KBM-7 (cell line): Measurements from ENCODE around the gene NR2E3.

Experiments
- DNase-seq: peaks from one replicate; pipeline ENCODE4 v3.0.0-alpha.2; 2015
- in situ Hi-C: fragments of 300-500 bp; cut with MboI; formaldehyde crosslinking; loops from 2 replicates; pipeline ENCODE4 v1.14.3; 2020; ENCODE audit warnings: low sequenced_read_pairs, low pct_unique_long_range_greater_than_20kb, mixed read lengths

NR2E3 gene

DNA sequence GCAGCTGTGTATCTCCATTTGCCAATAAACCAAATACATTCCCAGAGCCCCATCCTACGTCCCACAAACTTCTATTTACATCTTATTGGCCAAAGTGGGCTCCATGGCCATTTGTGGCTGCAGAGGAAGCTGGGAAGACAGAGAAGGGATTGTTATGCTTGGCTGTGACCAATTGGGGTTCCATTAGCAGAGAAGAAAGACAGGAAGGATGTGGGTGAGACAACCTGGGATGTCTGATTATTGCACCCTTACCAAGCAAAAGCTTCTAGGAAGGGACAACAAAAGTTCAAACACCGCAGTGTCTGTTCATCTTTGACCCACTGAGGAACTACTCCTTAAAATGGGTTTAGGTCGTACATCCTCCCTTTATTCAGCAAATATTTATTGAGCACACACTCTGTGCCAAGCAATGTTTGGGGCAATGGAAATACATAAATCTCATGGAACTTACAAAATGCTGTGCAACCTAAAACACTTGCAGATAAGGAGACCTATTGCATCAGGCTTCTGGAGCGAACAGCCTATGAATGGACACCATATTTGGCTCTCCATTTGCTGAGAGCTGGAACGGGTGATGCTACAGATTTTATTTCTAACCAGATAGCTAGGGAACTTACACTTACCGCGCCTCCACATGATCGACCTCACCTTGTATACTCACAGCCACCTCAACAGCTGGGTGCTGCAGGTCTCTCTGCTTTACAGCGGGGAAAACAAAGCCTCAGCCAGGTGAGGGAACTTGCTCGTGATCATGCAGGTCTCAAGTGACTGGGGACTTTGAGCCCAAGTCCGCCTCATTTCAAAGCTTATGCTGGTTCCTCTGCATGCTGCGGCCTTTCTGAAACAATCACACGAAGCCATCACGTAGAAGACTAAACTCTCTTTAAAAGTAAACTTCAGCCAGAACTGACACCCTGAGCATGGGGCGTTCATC, 21.4 kb upstream of the NR2E3 start:
- in situ Hi-C loops: no loop called here
- DNase-seq: no peak

DNA sequence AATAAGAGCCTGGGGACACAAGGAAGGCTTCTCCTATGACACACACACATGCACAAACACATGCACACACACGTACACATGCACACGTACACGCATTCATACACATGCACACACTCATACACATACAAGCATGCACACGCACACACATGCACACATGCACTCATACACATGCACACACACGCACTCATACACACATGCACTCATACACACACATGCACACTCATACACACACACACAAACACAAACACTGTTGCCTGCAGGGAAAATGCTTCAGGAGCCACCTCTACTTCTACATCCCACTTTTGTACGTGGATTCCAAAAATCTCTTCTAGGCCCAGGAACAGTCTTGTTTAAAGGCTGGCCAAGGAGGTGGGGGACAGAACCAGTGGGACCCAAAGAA, 20.7 kb upstream of the NR2E3 start:
- in situ Hi-C loops: no loop called here
- no peak for DNase-seq

DNA sequence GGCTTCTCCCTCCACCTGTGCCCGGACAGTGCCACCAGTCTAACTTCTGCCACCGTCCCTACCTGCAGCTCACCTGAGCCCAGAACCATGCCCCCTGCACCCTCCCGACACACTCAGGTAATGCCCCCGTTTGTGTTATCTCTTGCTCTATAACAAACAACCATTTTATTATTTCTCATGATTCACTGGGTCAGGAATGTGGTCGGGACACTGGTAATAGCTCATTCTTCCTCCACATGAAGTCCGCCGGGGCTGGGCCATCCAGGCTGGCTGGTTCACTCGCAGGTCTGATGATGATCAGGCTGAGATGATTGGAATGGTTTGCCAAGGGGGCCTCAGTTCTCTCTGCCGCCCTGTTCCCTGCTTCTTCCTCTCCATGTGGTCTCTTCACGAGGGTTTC, 20.3 kb upstream of the NR2E3 start:
- DNase-seq: no peak
- in situ Hi-C loops: no loop called here

DNA sequence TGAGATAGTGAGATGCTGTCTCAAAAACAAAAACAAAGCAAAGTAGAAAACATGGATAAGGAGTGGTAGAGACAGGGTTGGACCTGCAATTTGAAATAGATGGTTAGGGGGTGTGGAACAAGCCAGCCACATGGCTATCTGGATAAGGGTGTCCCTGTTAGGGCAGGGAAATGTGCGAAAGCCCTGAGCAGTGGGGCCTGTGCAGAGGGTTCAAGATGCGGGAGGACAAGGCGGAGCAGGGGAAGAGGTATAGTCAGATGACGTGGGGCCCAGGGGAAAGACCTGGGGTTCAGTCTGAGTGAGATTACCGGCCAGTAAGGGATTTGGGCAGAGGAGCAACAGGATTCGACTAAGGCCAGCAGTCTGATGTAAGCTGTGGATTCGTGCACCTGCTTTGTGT, 18.4 kb upstream of the NR2E3 start:
- DNase-seq: no peak
- in situ Hi-C loops: no loop called here

GRCh38 chr15:71792521-71792920, 17.8 kb upstream of the NR2E3 start:
- no peak for DNase-seq
- in situ Hi-C loops: no loop called here

DNA sequence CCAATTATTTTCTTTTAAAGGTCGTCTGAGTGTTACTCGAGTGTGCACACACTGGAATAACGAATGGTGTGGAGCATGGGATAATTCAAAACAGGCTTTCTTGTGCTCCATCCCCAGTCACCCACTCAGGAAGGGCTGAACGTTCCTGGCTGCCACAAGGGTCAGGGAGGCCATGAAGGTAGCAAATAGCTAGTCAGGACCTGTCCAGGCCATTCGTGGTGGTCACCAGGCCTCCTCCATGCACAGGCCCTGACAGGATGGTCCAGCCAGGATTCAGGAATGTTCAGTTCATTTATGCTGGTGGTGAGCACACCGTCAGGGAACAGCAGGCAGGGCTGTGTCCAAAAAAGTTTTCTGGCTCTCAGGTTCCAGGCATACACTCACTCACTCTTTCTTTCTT, 11.7 kb upstream of the NR2E3 start:
- DNase-seq: no peak
- in situ Hi-C loops: no loop called here

DNA sequence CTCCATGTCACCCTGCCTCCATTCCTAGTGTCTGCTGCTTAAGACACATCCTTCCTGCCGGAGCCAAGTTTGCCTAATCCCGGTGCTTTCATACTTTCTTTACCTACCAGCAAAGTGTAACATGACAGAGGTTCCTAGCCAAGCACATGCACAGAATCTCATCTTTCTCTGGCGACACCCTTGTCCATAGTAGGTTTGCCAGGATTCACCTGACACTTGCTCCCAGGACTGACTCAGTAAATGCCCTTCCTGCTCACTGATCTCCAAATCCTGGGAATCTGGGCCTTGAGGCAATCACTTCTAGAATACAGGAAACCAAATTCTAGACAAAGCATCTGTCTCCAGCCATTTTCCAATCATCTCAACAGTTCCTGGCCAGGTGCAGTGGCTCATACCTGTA, 10.2 kb upstream of the NR2E3 start:
- no peak for DNase-seq
- in situ Hi-C loops: loop anchor here (10.0 kb wide), 1 partner anchor 355 kb away; no protein-coding TSS in a partner anchor

- in situ Hi-C loops: loop anchor here (10.0 kb wide), 1 partner anchor 354 kb away; no protein-coding TSS in a partner anchor
- DNase-seq: peak; percentile 89
These were observed 9.3 kb upstream of the NR2E3 start for GRCh38 chr15:71800835-71801745.

DNA sequence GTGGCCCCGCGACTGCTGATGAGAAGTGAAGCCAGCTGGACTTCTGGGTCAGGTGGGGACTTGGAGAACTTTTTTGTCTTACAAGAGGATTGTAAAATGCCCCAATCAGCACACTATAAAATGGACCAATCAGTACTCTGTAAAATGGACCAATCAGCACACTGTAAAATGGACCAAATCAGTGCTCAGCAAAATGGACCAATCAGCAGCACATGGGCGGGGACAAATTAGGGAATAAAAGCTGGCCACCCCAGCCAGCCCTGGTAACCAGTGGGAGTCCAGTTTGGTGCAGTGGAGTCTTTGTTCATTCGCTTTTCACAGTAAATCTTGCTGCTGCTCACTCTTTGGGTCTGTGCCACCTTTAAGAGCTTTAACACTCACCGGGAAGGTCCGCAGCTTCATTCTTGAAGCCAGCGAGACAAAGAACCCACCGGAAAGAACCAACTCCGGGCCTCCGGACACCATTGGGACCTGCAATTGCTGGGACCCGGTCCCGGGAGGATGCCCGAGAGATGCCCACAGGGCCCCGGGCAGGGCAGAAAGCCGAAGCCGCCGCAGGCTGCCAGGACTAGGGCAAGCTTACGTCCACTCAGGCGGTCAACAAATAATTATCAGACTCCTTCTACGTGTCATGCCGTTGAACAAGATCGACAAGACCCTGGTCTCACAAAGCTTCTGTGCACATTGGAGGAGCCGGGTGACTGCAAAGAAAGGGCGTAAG, 8.3 kb upstream of the NR2E3 start:
- in situ Hi-C loops: loop anchor here (10.0 kb wide), 1 partner anchor 353 kb away; no protein-coding TSS in a partner anchor

GRCh38 chr15:71802770-71803169, 7.6 kb upstream of the NR2E3 start:
- in situ Hi-C loops: loop anchor here (10.0 kb wide), 1 partner anchor 352 kb away; no protein-coding TSS in a partner anchor
- DNase-seq: peak; percentile 83

More for the DNA sequence above, 8.3 kb upstream of the NR2E3 start:
- no peak for DNase-seq

DNA sequence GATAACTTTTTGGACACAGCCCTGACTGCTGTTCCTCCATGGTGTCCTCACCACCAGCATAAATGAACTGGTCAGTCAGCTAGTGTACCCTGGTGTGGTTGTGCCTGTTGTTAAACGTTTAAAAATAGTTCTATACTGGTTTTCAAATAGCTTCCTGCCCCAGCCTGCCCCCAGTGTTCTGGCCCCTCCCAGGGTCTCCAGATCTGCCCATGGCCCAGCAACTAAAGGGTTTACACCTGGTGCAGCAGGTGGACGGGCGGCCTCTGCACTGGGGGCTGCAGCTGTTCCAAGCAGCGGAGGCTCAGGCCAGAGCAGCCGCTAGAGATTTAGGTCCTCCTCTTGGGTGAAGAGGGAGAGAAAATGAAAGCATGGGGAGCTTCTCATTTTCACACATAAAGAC, 6.1 kb upstream of the NR2E3 start:
- in situ Hi-C loops: loop anchor here (10.0 kb wide), 1 partner anchor 351 kb away; no protein-coding TSS in a partner anchor
- DNase-seq: no peak

GRCh38 chr15:71804695-71805470, 5.5 kb upstream of the NR2E3 start:
- no peak for DNase-seq
- in situ Hi-C loops: loop anchor here (10.0 kb wide), 1 partner anchor 350 kb away; no protein-coding TSS in a partner anchor

GRCh38 chr15:71806452-71806931, 3.9 kb upstream of the NR2E3 start:
- DNase-seq: no peak
- in situ Hi-C loops: loop anchor here (10.0 kb wide), 1 partner anchor 348 kb away; no protein-coding TSS in a partner anchor

- in situ Hi-C loops: loop anchor here (10.0 kb wide), 1 partner anchor 348 kb away; no protein-coding TSS in a partner anchor
- peak; percentile 91 for DNase-seq
These were observed 3.2 kb upstream of the NR2E3 start for GRCh38 chr15:71807125-71807629.

DNA sequence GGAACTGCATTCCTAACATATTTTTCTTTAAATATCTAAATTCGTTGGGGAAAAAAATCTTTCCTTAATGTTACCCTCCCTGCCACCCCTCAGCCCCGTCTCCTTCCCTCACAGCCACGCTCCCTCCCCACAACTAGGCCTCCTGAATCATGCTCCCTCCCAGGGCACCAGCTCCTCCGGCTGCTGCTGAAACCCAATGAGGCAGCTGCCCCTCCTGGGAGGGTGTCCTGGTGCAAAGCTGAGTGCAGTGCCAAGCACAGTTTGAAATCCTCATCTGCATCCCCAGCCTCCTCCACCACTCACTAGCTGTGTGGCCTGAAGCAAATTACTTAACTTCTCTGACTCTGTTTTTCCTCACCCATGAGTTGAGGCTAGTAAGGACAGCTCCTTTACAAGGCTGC, 2.7 kb upstream of the NR2E3 start:
- no peak for DNase-seq
- in situ Hi-C loops: loop anchor here (10.0 kb wide), 1 partner anchor 347 kb away; no protein-coding TSS in a partner anchor

DNA sequence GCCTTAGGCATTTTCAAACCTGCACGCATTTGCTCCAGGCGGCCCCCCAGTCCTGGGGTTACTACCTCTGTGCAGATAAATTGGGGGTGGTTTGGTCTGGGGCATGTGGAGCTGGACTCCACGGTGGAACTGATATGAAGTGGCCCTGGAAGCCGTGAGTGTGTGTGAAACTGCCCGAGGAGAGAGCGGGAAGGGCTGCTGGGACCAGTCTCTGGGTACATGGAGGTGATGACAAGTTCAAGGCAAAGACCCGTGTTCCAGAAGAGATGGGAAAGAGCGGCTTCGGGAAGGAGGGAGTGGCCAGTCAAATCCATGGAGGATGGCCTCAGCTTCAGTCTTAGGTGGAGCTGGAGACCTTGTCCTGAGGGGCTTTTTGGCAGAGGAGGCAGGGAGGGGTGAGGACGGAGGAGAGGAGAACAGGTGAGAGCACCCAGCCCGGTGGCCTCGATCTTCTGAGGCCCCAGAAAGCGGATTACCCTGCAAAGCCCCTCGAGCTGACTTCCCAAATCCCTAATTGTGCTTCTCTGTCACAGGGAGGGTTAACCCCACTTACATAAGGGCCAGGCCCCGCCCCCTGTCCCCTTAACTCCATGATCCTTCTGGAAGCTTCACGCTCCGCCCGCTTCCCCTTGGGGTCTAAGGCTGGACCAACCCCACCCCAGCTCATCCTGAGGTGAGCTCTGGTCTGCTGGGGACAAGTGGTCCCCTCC, 1.9 kb upstream of the NR2E3 start:
- DNase-seq: no peak
- in situ Hi-C loops: loop anchor here (10.0 kb wide), 1 partner anchor 346 kb away; no protein-coding TSS in a partner anchor

DNA sequence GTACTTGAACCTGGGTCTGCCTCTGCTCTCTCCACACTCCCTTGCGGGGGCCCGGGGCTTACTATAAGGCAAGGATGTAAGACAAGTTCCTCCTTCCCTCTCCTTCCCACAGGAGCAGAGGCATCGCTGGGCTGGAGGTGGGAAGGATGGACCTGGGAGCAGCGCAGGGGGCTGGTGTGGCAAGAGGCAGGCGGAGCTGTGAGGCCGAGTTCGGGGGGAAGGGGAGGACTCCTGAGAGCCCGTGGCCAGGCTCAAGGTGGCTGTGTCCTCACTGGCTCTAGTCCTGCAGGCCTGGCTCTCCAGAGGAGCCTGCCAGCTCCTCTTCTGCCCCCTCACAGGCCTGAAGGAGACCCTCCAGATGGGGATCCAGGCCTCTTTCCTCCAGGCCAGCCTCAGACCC, 1.0 kb upstream of the NR2E3 start:
- no peak for DNase-seq
- in situ Hi-C loops: loop anchor here (10.0 kb wide), 1 partner anchor 345 kb away; no protein-coding TSS in a partner anchor
